ENCODE results near the gene MMRN2.

The MMRN2 gene

GRCh38 chr10:86968271-86968993 lies 11.0 kb upstream of the MMRN2 start, which contains the start of gene ADIRF:
TSS of gene ADIRF (plus strand) at chr10:86968482. CDS start at chr10:86968545, 63 bp downstream.
- H3K4me3 ChIP-seq (ENCODE audit: control insufficient read depth, low read depth, low read length): peak within 1 kb of the TSS; percentile 70
- TF ChIP-seq CTCF (IDR thresholded peaks at IDR 0.05; ENCODE audit: control insufficient read depth, insufficient read depth, low read depth, low read length, missing control alignments): no peak
- no peak for DNase-seq (ENCODE audit: low read depth)

- no peak for DNase-seq (ENCODE audit: low read depth)
- peak overlapping the region; percentile 70; the same call in 1 of the 2 replicates for H3K4me3 ChIP-seq (ENCODE audit: control insufficient read depth, low read depth, low read length)
Observed at GRCh38 chr10:86967481-86967941, 10.1 kb upstream of the MMRN2 start.

GRCh38 chr10:86965986-86966654 lies 8.7 kb upstream of the MMRN2 start:
- no peak for TF ChIP-seq CTCF (IDR thresholded peaks at IDR 0.05; ENCODE audit: control insufficient read depth, insufficient read depth, low read depth, low read length, missing control alignments)
- no peak for DNase-seq (ENCODE audit: low read depth)
- peak overlapping the region; percentile 12; the same call in 1 of the 2 replicates for H3K4me3 ChIP-seq (ENCODE audit: control insufficient read depth, low read depth, low read length)

More at GRCh38 chr10:86967481-86967941, 10.1 kb upstream of the MMRN2 start:
- TF ChIP-seq CTCF (IDR thresholded peaks at IDR 0.05; ENCODE audit: control insufficient read depth, insufficient read depth, low read depth, low read length, missing control alignments): no peak

GRCh38 chr10:86964847-86965190 lies 7.4 kb upstream of the MMRN2 start:
- H3K4me3 ChIP-seq (ENCODE audit: control insufficient read depth, low read depth, low read length): no peak overlapping the region
- no peak for DNase-seq (ENCODE audit: low read depth)
- no peak for TF ChIP-seq CTCF (IDR thresholded peaks at IDR 0.05; ENCODE audit: control insufficient read depth, insufficient read depth, low read depth, low read length, missing control alignments)

GRCh38 chr10:86964061-86964846 lies 6.8 kb upstream of the MMRN2 start:
- no peak for TF ChIP-seq CTCF (IDR thresholded peaks at IDR 0.05; ENCODE audit: control insufficient read depth, insufficient read depth, low read depth, low read length, missing control alignments)
- H3K4me3 ChIP-seq (ENCODE audit: control insufficient read depth, low read depth, low read length): no peak overlapping the region
- no peak for DNase-seq (ENCODE audit: low read depth)

- no peak overlapping the region for H3K4me3 ChIP-seq (ENCODE audit: control insufficient read depth, low read depth, low read length)
- DNase-seq (ENCODE audit: low read depth): no peak
- TF ChIP-seq CTCF (IDR thresholded peaks at IDR 0.05; ENCODE audit: control insufficient read depth, insufficient read depth, low read depth, low read length, missing control alignments): no peak
Observed at GRCh38 chr10:86963341-86963919, 6.0 kb upstream of the MMRN2 start.
